HepG2 (cell line): Measurements from ENCODE around the gene CMPK1. TPM values are rescaled to one million over a fixed set of nuclear protein-coding genes. Genes with fewer than 3 reads are reported as not detected.

Experiments
- DMTF1 ChIP-seq: sonication (generic); formaldehyde crosslinking; IDR thresholded peaks from 2 replicates; pipeline ENCODE4 v1.4.0; 2020; ENCODE audit warnings: mild to moderate bottlenecking, missing genetic modification reagents
- GATA4 ChIP-seq: sonication (generic); IDR thresholded peaks from 2 replicates; pipeline ENCODE4 v1.6.1; 2016; ENCODE audit warnings: antibody characterized with exemption, low read depth, borderline replicate concordance
- GMEB2 ChIP-seq: IDR thresholded peaks from 2 replicates; pipeline ENCODE4 v1.6.1; 2016; ENCODE audit warnings: missing biosample characterization, missing genetic modification reagents, low read depth
- HNRNPL ChIP-seq: fragments of 200-400 bp; formaldehyde crosslinking; IDR thresholded peaks from 2 replicates; pipeline ENCODE4 v1.6.1; 2017; ENCODE audit warnings: mild to moderate bottlenecking, low read depth, low read length
- KDM1A ChIP-seq: IDR thresholded peaks from 2 replicates; pipeline ENCODE4 v1.6.1; 2016; ENCODE audit warnings: missing compliant biosample characterization
- MTERF4 ChIP-seq: sonication (generic); formaldehyde crosslinking; IDR thresholded peaks from 2 replicates; pipeline ENCODE4 v1.8.0; 2023; ENCODE audit warnings: mild to moderate bottlenecking, missing genetic modification reagents
- NFE2L2 ChIP-seq: fragments of 150-350 bp; IDR thresholded peaks from 2 replicates; pipeline ENCODE4 v1.6.1; 2014; ENCODE audit warnings: low read length
- REXO4 ChIP-seq: sonication (generic); formaldehyde crosslinking; IDR thresholded peaks from 2 replicates; pipeline ENCODE4 v1.8.0; 2022; ENCODE audit warnings: missing genetic modification reagents, mild to moderate bottlenecking, borderline replicate concordance
- SMARCC2 ChIP-seq: fragments of 450-650 bp; IDR thresholded peaks from 2 replicates; pipeline ENCODE4 v1.6.1; 2017; ENCODE audit warnings: antibody characterized with exemption, mild to moderate bottlenecking
- TEAD3 ChIP-seq: optimal IDR thresholded peaks from 2 replicates; pipeline ENCODE3; 2016; ENCODE audit warnings: borderline replicate concordance
- USF2 ChIP-seq, 2 experiments: sonication (generic) in 1 of 2; formaldehyde crosslinking in 1 of 2; IDR thresholded peaks; 2 replicates each; pipeline versions ENCODE4 v1.5.1 to v1.6.1; 2011 to 2020; ENCODE audit warnings: borderline replicate concordance in 1 of 2, low read depth in 1 of 2, low read length in 1 of 2, mild to moderate bottlenecking in 1 of 2, missing genetic modification reagents in 1 of 2, moderate library complexity in 1 of 2
- ZHX1 ChIP-seq: sonication (generic); formaldehyde crosslinking; IDR thresholded peaks from 2 replicates; pipeline ENCODE4 v1.8.1; 2022; ENCODE audit warnings: low read depth, mild to moderate bottlenecking, missing genetic modification reagents
- ZNF230 ChIP-seq: sonication (generic); formaldehyde crosslinking; IDR thresholded peaks from 2 replicates; pipeline ENCODE4 v1.4.0; 2020; ENCODE audit warnings: mild to moderate bottlenecking, missing genetic modification reagents
- ZNF770 ChIP-seq: sonication (generic); formaldehyde crosslinking; IDR thresholded peaks from 2 replicates; pipeline ENCODE4 v1.5.0; 2020; ENCODE audit warnings: mild to moderate bottlenecking, missing genetic modification reagents
- ZNF772 ChIP-seq: sonication (generic); formaldehyde crosslinking; IDR thresholded peaks from 2 replicates; pipeline ENCODE4 v1.5.0; 2020; ENCODE audit warnings: mild to moderate bottlenecking, missing genetic modification reagents
- ZNF891 ChIP-seq: sonication (generic); formaldehyde crosslinking; IDR thresholded peaks from 2 replicates; pipeline ENCODE4 v1.5.0; 2020; ENCODE audit warnings: mild to moderate bottlenecking, missing genetic modification reagents
- polyA plus RNA-seq, 8 experiments: library from polyadenylated mRNA; depleted of rRNA in 3 of 8; stranded (reverse) in 7 of 8; unstranded in 1 of 8; fragments of >200 nt; fragmentation: Illumina TruSeq in 4 of 8; extraction: Trizol in 4 of 8; gene quantifications; 2 replicates each; pipeline versions ENCODE4 v1.2.1 to v1.2.3, GENCODE V29; 2011 to 2016; ENCODE audit warnings: low read depth in 4 of 8, missing spikeins in 1 of 8, mixed read lengths in 1 of 8; ENCODE audit not compliant: insufficient read depth in 1 of 8
- total RNA-seq, 5 experiments: library from RNA; depleted of rRNA; stranded (reverse); fragments of >200 nt; fragmentation: Illumina TruSeq; extraction: Trizol; gene quantifications; 2 replicates each; pipeline ENCODE4 v1.2.3, GENCODE V29; 2016; ENCODE audit warnings: low read depth in 1 of 5

The CMPK1 gene
- total and polyA plus RNA-seq, 2 of the 13 experiments (the other 11 are each of a cell fraction or from before 2014, with no cell fraction given), result 38.3 to 92.0 TPM

- TF ChIP-seq ZHX1 (CRISPR knock-in tag) (peak; percentile 29), TEAD3 (CRISPR knock-in tag) (no peak), ZNF772 (CRISPR knock-in tag) (0 out of 2 replicates have a peak, but pooled peaks have one; percentile 82), DMTF1 (CRISPR knock-in tag) (no peak), KDM1A (CRISPR knock-in tag) (no peak), USF2 (IDR thresholded peaks at IDR 0.05; ENCODE audit: low read depth, low read length) (no peak), USF2 (CRISPR knock-in tag; IDR thresholded peaks at IDR 0.05; ENCODE audit: borderline replicate concordance) (no peak), REXO4 (CRISPR knock-in tag) (0 out of 2 replicates have a peak, but pooled peaks have one; percentile 42), HNRNPL (0 out of 2 replicates have a peak, but pooled peaks have one; percentile 48), SMARCC2 (no peak), MTERF4 (no peak), ZNF230 (no peak; the same call in 1 of the 2 replicates), GATA4 (no peak), GMEB2 (CRISPR knock-in tag) (peak; percentile 69; the same call in 1 of the 2 replicates), NFE2L2 (no peak), ZNF891 (CRISPR knock-in tag) (no peak), ZNF770 (CRISPR knock-in tag) (0 out of 2 replicates have a peak, but pooled peaks have one; percentile 33)
Observed at GRCh38 chr1:47313915-47314664, 19.5 kb upstream of the CMPK1 start, which contains the start of gene STIL (continued).
